Right lobe of liver (tissue), 6 donors: ENCODE results near the gene TSPAN1. TPM values are rescaled to one million over a fixed set of nuclear protein-coding genes. Genes with fewer than 3 reads are reported as not detected.
"Not testable (repeated sequence)": the region's sequence is repeated elsewhere in the genome, so short reads cannot be mapped to it uniquely, and the experiment has no call there.

Source experiments
- ATAC-seq, 4 donors: fragments of 200-7000 bp; cut with Tn5 transposase; one replicate each; pipeline ENCODE4 v1.9.1; 2020; ENCODE audit warnings: mild to moderate bottlenecking in 4 of 4, moderate library complexity in 4 of 4
- DNase-seq, 3 donors: peaks; one replicate each; pipeline ENCODE4 v3.0.0-alpha.2; 2020
- H3K27ac ChIP-seq, 3 donors: fragments of 200-600 bp; one replicate each; pipeline ENCODE4 v1.8.0; 2022
- H3K27me3 ChIP-seq, 2 donors: fragments of 200-600 bp; one replicate each; pipeline ENCODE4 v1.8.0; 2022
- H3K36me3 ChIP-seq, 4 donors: fragments of 200-600 bp; sonication (generic) in 1 of 4; one replicate each; pipeline versions ENCODE4 v1.5.1 to v1.8.0; 2017 to 2022; ENCODE audit warnings: control low read depth in 1 of 4
- H3K4me1 ChIP-seq, 4 donors: fragments of 200-600 bp; sonication (generic) in 1 of 4; one replicate each; pipeline versions ENCODE4 v1.5.1 to v1.8.0; 2017 to 2022; ENCODE audit warnings: control low read depth in 1 of 4
- H3K4me3 ChIP-seq, 3 donors: fragments of 200-600 bp; one replicate each; pipeline ENCODE4 v1.8.0; 2022
- H3K9me3 ChIP-seq, 4 donors: fragments of 200-600 bp; sonication (generic) in 1 of 4; one replicate each; pipeline versions ENCODE4 v1.5.1 to v1.8.0; 2017 to 2022; ENCODE audit warnings: control low read depth in 1 of 4
- CTCF ChIP-seq, 4 donors: fragments of 200-600 bp in 3 of 4; fragments of 450-650 bp in 1 of 4; IDR thresholded peaks; one replicate each; pipeline versions ENCODE4 v1.5.1 to v1.8.0; 2016 to 2022; ENCODE audit warnings: antibody characterized with exemption in 4 of 4, mild to moderate bottlenecking in 2 of 4
- POLR2A ChIP-seq: fragments of 450-650 bp; IDR thresholded peaks from one replicate; pipeline ENCODE4 v1.6.1; 2017; ENCODE audit warnings: antibody characterized with exemption, mild to moderate bottlenecking
- WGBS: methylation state at CpG from one replicate; pipeline ENCODE4 v1.1.6; 2018; ENCODE audit warnings: low coverage, low lambda C conversion rate; ENCODE audit not compliant: insufficient coverage; ENCODE audit errors: missing lambda C conversion rate; 5-methylcytosine and 5-hydroxymethylcytosine counted together
- intact Hi-C, 2 donors: fragments of 100-400 bp; cut with DNase I; formaldehyde crosslinking; loops; one replicate each; pipeline versions ENCODE4 v1.11.2 to v1.14.1; 2022
- total RNA-seq, 6 experiments: library from RNA; depleted of rRNA in 2 of 6; stranded (reverse); fragments of >200 nt in 2 of 6; fragmentation: NEBNext Ultra II Directional in 3 of 6; extraction: Animal tissue kit (Norgen Biotek cat#: 25700) in 3 of 6; gene quantifications; one replicate each; pipeline versions ENCODE4 v1.1.0 to v1.2.4, GENCODE V29; 2016 to 2023
- donor health status: DM: no; HTN: yes; CAD: no.
- donor health status: DM: no; HTN: no; CAD: no.
- donor health status: DM: no; HTN: no; CAD: no.
- donor health status: DM: no; HTN: yes; CAD: no.
- donor health status: DM: no; HTN: yes; CAD: no.

Gene TSPAN1
- total RNA-seq, 6 experiments from 2014 or later, result 2.6 to 6.3 (median 3.6) TPM

GRCh38 chr1:46218443-46218842 is 43.6 kb downstream of the TSPAN1 start:
- Histone ChIP-seq H3K36me3 (no peaks in the 10 kb centered on the region), H3K4me1 (no peaks in the 10 kb centered on the region), H3K4me3 (no peak overlapping the region), H3K27me3 (no peaks in the 10 kb centered on the region), H3K27ac (no peak overlapping the region), H3K9me3 (no peaks in the 10 kb centered on the region)
- TF ChIP-seq POLR2A, result no peak
- no peak for TF ChIP-seq CTCF (IDR thresholded peaks at IDR 0.05)
- intact Hi-C loops, result no loop called here
- 88% methylated on average over 8 of the region's 8 CpGs for WGBS
- ATAC-seq (no peak), DNase-seq (no peak)

GRCh38 chr1:46219551-46220520 is 44.9 kb downstream of the TSPAN1 start:
- H3K27me3 ChIP-seq, result no peaks in the 10 kb centered on the region
- TF ChIP-seq CTCF (IDR thresholded peaks at IDR 0.05) (no peak), POLR2A (no peak)
- H3K27ac ChIP-seq, result no peak overlapping the region
- 71% methylated on average over 4 of the region's 18 CpGs for WGBS
- H3K4me3 ChIP-seq, result no peak overlapping the region
- DNase-seq (no peak), ATAC-seq (no peak)
- no peaks in the 10 kb centered on the region for H3K4me1 ChIP-seq
- no peaks in the 10 kb centered on the region for H3K9me3 ChIP-seq
- H3K36me3 ChIP-seq, result no peaks in the 10 kb centered on the region
- intact Hi-C loops, result loop anchor here in 1 of 2 donors (5.0 kb wide), 1 partner anchor 188 kb away; no protein-coding TSS in a partner anchor

- intact Hi-C loops, result loop anchor here in 1 of 2 donors (5.0 kb wide), 1 partner anchor 189 kb away; no protein-coding TSS in a partner anchor
- Histone ChIP-seq H3K36me3 (no peaks in the 10 kb centered on the region), H3K9me3 (no peaks in the 10 kb centered on the region), H3K4me3 (no peak overlapping the region), H3K4me1 (no peaks in the 10 kb centered on the region), H3K27me3 (no peaks in the 10 kb centered on the region), H3K27ac (no peak overlapping the region)
- 75% methylated on average over 2 of the region's 3 CpGs for WGBS
- ATAC-seq, result no peak
- TF ChIP-seq CTCF (IDR thresholded peaks at IDR 0.05) (no peak), POLR2A (no peak)
- DNase-seq, result no peak
Observed at GRCh38 chr1:46220808-46221207, 45.9 kb downstream of the TSPAN1 start.

- H3K27me3 ChIP-seq, result no peaks in the 10 kb centered on the region
- no peak overlapping the region for H3K4me3 ChIP-seq
- no peaks in the 10 kb centered on the region for H3K36me3 ChIP-seq
- H3K4me1 ChIP-seq, result no peaks in the 10 kb centered on the region
- intact Hi-C loops, result loop anchor here in 1 of 2 donors (5.0 kb wide), 1 partner anchor 189 kb away; no protein-coding TSS in a partner anchor
- ATAC-seq, result no peak
- TF ChIP-seq POLR2A (no peak), CTCF (IDR thresholded peaks at IDR 0.05) (no peak)
- 60% methylated on average over 1 of the region's 4 CpGs for WGBS
- no peaks in the 10 kb centered on the region for H3K9me3 ChIP-seq
- H3K27ac ChIP-seq, result no peak overlapping the region
- no peak for DNase-seq
Observed at GRCh38 chr1:46221749-46222148, 46.9 kb downstream of the TSPAN1 start.

- intact Hi-C loops, result loop anchor here in 1 of 2 donors (5.0 kb wide), 1 partner anchor 191 kb away; no protein-coding TSS in a partner anchor
- H3K9me3 ChIP-seq, H3K4me3 ChIP-seq, H3K4me1 ChIP-seq, ATAC-seq, H3K27me3 ChIP-seq, H3K36me3 ChIP-seq, DNase-seq, H3K27ac ChIP-seq: not testable (repeated sequence)
- WGBS, result 56% methylated on average over 11 of the region's 11 CpGs
Observed at GRCh38 chr1:46223055-46223454, 48.2 kb downstream of the TSPAN1 start.
